GM19452 (cell line): Measurements from ENCODE around the gene THAP2.

Experiments
- ATAC-seq: cut with Tn5 transposase; IDR thresholded peaks from one replicate; pipeline ENCODE4 v1.9.1; 2021; ENCODE audit not compliant: unreplicated experiment

Gene THAP2

GRCh38 chr12:71663561-71664410, at the start of gene THAP2, which contains the start of gene ZFC3H1:
Gene THAP2, plus strand, starts transcription at chr12:71664301. Its CDS starts 209 bp downstream, at chr12:71664510.
Gene ZFC3H1, minus strand, starts transcription at chr12:71663848. Its CDS starts 238 bp downstream, at chr12:71663610.
- peak; percentile 96 for ATAC-seq

GRCh38 chr12:71621938-71622337, 42.2 kb upstream of the THAP2 start:
- ATAC-seq, result no peak

- no peak for ATAC-seq
These were observed 38.6 kb upstream of the THAP2 start for GRCh38 chr12:71625476-71625875.

DNA sequence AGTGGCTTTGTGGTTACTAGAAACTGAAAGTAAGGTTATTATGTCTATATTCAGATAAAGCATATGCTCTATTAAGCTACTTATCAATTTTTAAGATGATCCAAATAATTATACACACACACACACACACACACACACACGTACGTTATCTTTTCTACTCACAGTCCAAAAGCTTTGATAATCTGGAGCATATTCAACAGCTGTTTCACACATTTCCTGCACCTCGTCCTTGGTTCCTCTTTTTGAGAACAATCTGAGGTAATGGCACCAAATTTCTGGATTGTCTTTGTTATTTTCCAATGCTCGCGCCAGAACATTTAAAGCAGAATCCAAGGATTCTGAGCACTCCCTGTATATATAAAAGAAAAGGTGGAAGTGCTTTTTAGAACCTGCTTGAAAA, 38.0 kb upstream of the THAP2 start:
- ATAC-seq, result no peak

DNA sequence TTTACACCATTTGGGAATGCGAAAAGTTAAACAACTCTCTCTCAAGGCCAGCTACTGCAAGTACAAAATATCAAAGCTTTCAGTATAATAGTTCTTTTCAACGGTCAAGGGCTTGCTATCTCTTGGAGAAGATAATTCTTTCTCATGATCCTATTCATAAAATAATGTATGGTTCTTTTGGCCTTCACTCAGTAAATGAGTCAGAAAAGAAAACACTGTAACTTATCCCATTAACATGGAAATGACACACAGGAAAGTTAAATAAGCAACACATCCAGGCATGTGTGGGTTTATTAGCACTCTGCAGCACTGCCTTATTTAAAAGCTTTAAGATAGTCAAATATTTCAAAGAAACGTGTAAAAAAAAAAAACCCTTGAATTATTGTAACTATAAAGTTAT, 37.3 kb upstream of the THAP2 start:
- ATAC-seq, result no peak

DNA sequence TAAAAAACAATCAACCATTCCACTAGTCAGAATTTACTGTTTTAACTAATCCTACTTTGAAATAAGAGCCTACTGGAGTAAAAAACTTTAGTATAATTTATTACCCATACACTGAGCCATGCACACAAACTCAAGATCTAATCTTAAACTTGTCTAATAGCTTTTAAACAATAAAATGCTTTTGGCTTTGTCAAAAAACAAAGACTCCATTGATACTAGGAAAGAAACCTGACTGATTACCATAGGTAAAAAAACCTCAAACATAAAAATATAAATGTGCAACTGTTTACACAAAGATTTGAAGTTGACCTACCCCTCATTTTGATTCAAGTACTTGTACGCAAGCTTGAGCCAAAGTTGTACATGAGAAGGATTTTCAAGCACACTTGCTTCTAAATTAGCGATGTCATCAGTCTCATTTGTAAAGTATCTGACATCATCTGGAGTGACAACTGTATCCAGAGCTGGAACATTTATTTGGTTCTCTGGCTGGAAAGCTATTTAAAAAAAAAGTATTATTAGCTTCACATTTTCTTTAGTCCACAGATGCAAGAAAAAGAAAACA, 36.6 kb upstream of the THAP2 start:
- ATAC-seq, result no peak

DNA sequence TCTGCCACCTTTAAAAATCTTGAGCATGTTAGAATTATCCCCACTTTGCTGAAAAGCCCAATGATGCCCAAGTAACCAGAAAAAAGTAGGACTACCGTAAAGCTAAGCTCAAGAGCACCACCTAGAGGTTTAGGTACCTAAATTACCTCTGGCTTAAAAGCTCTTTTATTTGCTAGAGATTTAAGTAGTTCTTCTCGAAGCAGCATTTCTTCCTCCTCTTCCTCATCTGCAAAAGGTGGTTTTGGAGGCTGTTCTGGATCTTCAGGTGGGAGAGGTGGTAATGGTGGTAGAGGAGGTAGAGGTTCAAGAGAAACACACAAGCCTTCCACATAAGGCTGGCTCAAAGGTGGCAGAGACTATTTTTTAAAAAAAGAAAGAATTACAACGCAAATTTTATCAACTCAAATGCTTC, 27.4 kb upstream of the THAP2 start:
- no peak for ATAC-seq

DNA sequence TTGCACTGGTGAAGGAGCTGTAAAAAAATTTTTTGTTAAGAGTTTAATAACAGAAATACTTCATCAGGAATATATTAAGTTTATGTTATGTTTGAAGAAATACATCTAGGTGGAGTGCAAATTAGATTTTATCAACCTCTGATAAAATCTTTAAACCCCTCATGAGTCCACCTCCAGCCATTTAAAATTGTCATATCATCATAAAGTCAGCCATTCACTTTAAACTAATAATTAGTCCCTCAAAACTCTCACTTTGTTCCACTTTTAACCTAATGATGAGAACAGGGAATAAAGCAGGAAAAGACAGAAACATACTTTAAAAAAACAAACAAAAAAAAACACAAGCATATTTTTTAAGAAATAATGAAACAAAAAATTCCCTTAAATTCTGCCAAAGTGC, 25.6 kb upstream of the THAP2 start:
- ATAC-seq, result no peak

DNA sequence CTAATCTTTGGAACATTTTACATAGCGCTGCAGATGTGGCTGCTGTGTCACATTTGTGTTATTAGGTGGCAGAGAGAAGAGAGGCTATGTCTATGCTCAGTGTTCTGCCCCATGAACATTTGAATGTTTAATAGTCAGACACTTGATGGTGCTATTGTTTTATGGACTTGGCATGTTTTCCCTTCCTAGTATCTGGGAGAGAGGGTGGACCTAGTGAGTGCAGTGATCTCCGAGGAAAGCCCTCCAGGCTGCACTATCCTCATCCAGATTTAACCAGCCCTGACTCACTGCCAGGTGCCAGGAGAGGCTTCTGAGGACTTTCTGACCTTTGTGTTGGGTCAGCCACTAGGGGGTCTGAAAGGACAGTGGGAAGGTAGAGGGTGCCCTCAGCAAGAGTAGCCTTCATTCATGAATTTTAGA, 24.8 kb upstream of the THAP2 start:
- ATAC-seq, result peak; percentile 62

GRCh38 chr12:71640316-71640715, 23.8 kb upstream of the THAP2 start:
- ATAC-seq, result no peak

- ATAC-seq, result no peak
These were observed 22.7 kb upstream of the THAP2 start for GRCh38 chr12:71641390-71641789.

- ATAC-seq, result no peak
These were observed 21.8 kb upstream of the THAP2 start for GRCh38 chr12:71642264-71642663.

- ATAC-seq, result no peak
These were observed 18.8 kb upstream of the THAP2 start for GRCh38 chr12:71645268-71645667.

GRCh38 chr12:71646512-71646911, 17.6 kb upstream of the THAP2 start:
- no peak for ATAC-seq

DNA sequence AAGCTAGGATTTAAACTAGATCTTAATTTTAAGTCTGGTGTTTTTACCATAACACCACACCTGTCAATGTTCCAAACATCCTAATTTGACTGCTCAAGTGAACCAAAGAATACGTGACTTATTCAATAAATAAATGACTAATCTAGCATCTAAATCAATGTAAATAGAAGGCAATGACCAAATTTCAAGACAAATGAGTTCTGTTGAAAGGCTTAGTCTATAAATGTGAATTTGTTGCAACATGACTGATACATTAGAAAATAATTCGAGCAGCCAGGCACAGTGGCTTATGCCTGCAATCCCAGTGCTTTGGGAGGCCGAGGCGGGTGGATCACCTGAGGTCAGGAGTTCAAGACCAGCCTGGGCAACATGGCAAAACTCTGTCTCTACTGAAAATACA, 15.6 kb upstream of the THAP2 start:
- ATAC-seq, result no peak

GRCh38 chr12:71649401-71649800, 14.7 kb upstream of the THAP2 start:
- no peak for ATAC-seq

DNA sequence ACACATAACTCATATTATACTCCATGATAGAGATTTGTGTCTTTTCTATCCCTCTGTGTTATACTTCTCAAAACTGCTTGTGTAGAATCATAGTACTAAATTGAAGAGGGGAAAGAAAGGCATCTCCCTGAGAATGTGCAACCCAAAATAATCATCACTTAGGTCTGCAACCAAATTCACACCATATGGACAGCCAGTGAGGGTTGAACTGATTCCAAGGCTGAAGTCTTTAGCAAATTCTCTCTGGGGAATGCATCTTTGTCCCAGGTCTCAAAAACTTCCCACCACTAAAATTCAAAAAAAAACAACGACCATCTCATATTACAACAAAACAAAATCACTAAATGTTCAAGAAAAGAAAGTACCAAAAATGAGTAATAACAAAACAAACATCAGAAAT, 11.4 kb upstream of the THAP2 start:
- ATAC-seq, result no peak

DNA sequence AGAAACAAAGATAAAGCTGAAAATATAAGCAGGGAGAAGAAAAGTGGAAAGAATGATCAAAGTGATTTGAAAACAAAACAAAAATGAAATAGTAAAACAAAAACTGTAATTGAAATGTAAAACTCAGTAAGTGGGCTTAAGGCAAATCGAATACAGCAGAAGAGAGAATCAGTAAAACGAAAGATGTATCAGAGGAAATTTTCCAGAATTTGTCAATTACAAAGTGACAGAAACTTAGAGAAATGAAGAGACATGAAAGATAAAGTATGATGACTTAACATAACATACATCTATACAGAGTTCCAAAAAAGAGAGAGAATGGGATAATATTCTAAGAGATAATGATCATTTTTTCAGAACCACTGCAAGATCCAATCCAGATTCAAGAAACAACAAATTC, 11.0 kb upstream of the THAP2 start:
- no peak for ATAC-seq

- ATAC-seq, result no peak
These were observed 9.9 kb upstream of the THAP2 start for GRCh38 chr12:71654200-71654599.

DNA sequence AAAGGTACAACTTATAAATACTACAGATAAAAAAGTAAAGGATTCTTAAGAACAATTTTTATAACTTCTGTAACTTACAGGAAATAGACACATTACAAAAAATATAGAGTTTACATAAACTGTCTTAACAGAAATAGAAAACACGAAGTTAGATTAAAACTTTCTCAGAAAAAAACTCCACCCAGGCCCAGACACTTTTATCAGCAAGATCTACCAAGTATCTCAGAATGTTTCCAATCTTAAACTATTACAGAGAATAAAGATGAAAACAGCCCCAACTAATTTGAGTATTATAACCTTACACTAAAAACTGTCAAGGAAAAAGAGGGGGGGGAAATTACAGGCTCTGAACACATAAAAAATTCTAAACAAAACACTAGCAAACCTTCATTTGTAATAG, 8.6 kb upstream of the THAP2 start:
- no peak for ATAC-seq

GRCh38 chr12:71655907-71656306, 8.2 kb upstream of the THAP2 start:
- ATAC-seq, result no peak

DNA sequence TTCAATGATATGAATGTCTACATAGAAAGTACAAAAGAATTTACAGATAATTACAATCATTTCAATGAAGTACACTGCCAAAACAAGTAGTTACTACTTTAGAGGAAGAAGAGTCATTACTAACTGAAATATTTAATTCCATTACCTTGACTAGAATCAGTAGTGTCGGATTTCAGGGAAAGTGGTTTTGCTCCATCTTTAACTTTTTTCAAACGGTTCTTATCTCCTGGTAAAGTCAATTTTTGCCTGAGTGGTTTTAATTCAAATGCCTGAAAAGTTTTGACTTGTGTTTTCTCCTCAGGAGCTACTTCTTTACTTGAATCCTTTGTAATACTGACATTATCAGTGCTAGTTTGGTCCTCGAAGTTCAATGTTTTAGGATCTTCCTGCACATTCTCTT, 7.4 kb upstream of the THAP2 start:
- no peak for ATAC-seq
